IMR-90 (cell line): ENCODE results near the gene GRK5. TPM values are rescaled to one million over a fixed set of nuclear protein-coding genes. Genes with fewer than 3 reads are reported as not detected.

Experiments
- ATAC-seq: fragments of 200-7000 bp; cut with Tn5 transposase; 2 replicates; pipeline ENCODE4 v1.9.1; 2020; ENCODE audit warnings: low read depth, mild to moderate bottlenecking, moderate library complexity
- BruUV-seq: library from RNA; stranded (reverse); fragments of 400-500 nt; replicated peaks from 2 replicates; lab custom pipeline; 2021; lab: Mats Ljungman, UMichigan
- CTCF ChIA-PET: fragments of 300-600 bp; formaldehyde crosslinking; extraction: SDS; loops from one replicate; lab custom pipeline; 2021; ENCODE audit warnings: antibody characterized with exemption; lab: Yijun Ruan, JAX
- POLR2A ChIA-PET: fragments of 300-600 bp; sonication (Branson Sonifier 250); formaldehyde crosslinking; loops from one replicate; lab custom pipeline; 2022; ENCODE audit warnings: antibody characterized with exemption; ENCODE audit not compliant: unreplicated experiment; lab: Charles Lee
- DNase-seq: peaks from one replicate; pipeline ENCODE4 v3.0.0; 2013
- H2AFZ ChIP-seq: replicated peaks from 2 replicates; pipeline ENCODE3; 2013; ENCODE audit warnings: low read length, mild to moderate bottlenecking; ENCODE audit not compliant: poor library complexity
- H2AK5ac ChIP-seq: 2 replicates; pipeline ENCODE4 v1.6.1; 2013; ENCODE audit warnings: low read depth, low read length, inconsistent platforms
- H2AK9ac ChIP-seq: replicated peaks from 2 replicates; pipeline ENCODE3; 2013; ENCODE audit warnings: mild to moderate bottlenecking, low read depth, low read length, moderate library complexity; ENCODE audit not compliant: poor library complexity
- H2BK120ac ChIP-seq: 2 replicates; pipeline ENCODE4 v1.6.1; 2013; ENCODE audit warnings: low read depth, low read length, inconsistent platforms
- H2BK15ac ChIP-seq: 3 replicates; pipeline ENCODE4 v1.6.1; 2013; ENCODE audit warnings: low read depth, low read length, inconsistent platforms
- H2BK20ac ChIP-seq: 2 replicates; pipeline ENCODE4 v1.6.1; 2013; ENCODE audit warnings: low read depth, mild to moderate bottlenecking, inconsistent platforms, low read length, moderate library complexity
- H2BK5ac ChIP-seq: 2 replicates; pipeline ENCODE4 v1.6.1; 2013; ENCODE audit warnings: mild to moderate bottlenecking, low read depth, low read length, inconsistent platforms; ENCODE audit not compliant: poor library complexity, severe bottlenecking
- H3K14ac ChIP-seq: replicated peaks from 2 replicates; pipeline ENCODE4 v1.6.1; 2013; ENCODE audit warnings: low read depth, low read length, inconsistent platforms
- H3K18ac ChIP-seq: 2 replicates; pipeline ENCODE4 v1.6.1; 2013; ENCODE audit warnings: low read depth, low read length, control low read depth
- H3K23ac ChIP-seq: 2 replicates; pipeline ENCODE4 v1.6.1; 2013; ENCODE audit warnings: low read depth, low read length, inconsistent platforms
- H3K27ac ChIP-seq: 2 replicates; pipeline ENCODE4 v1.5.1; 2013; ENCODE audit warnings: mild to moderate bottlenecking, control low read depth, low read length; ENCODE audit not compliant: insufficient read depth
- H3K27me3 ChIP-seq: 2 replicates; pipeline ENCODE4 v1.6.1; 2013; ENCODE audit warnings: low read length; ENCODE audit not compliant: control insufficient read depth, insufficient read depth
- H3K36me3 ChIP-seq: 2 replicates; pipeline ENCODE4 v1.6.1; 2013; ENCODE audit warnings: low read length, mixed read lengths; ENCODE audit not compliant: control insufficient read depth, insufficient read depth
- H3K4ac ChIP-seq: 2 replicates; pipeline ENCODE4 v1.6.1; 2013; ENCODE audit warnings: low read depth, low read length, inconsistent platforms
- H3K4me1 ChIP-seq: 2 replicates; pipeline ENCODE4 v1.6.1; 2013; ENCODE audit warnings: low read length, mixed read lengths; ENCODE audit not compliant: control insufficient read depth, insufficient read depth
- H3K4me2 ChIP-seq: 2 replicates; pipeline ENCODE4 v1.6.1; 2013; ENCODE audit warnings: low read depth, mild to moderate bottlenecking, control low read depth, low read length, moderate library complexity
- H3K4me3 ChIP-seq: 2 replicates; pipeline ENCODE4 v1.5.1; 2013; ENCODE audit warnings: low read depth, mild to moderate bottlenecking, control low read depth, low read length, moderate library complexity; ENCODE audit not compliant: insufficient read depth
- H3K56ac ChIP-seq: 2 replicates; pipeline ENCODE4 v1.6.1; 2013; ENCODE audit warnings: low read length, inconsistent platforms; ENCODE audit not compliant: insufficient read depth; ENCODE audit errors: extremely low read depth
- H3K79me1 ChIP-seq, 2 experiments: 2 replicates each; pipeline ENCODE4 v1.6.1; 2013; ENCODE audit warnings: low read length in 2 of 2, inconsistent platforms in 1 of 2, low read depth in 1 of 2
- H3K9ac ChIP-seq: 2 replicates; pipeline ENCODE4 v1.6.1; 2013; ENCODE audit warnings: low read depth, low read length, control low read depth
- H3K9me1 ChIP-seq: 2 replicates; pipeline ENCODE4 v1.6.1; 2013; ENCODE audit warnings: low read length, inconsistent platforms; ENCODE audit not compliant: insufficient read depth
- H3K9me3 ChIP-seq: 2 replicates; pipeline ENCODE4 v1.6.1; 2013; ENCODE audit warnings: low read length; ENCODE audit not compliant: control insufficient read depth, insufficient read depth
- H4K20me1 ChIP-seq: 2 replicates; pipeline ENCODE4 v1.6.1; 2013; ENCODE audit warnings: low read length, inconsistent platforms; ENCODE audit not compliant: insufficient read depth
- H4K5ac ChIP-seq: 2 replicates; pipeline ENCODE4 v1.6.1; 2013; ENCODE audit warnings: mild to moderate bottlenecking, low read depth, low read length, control low read depth
- H4K8ac ChIP-seq, 2 experiments: 2 replicates each; pipeline ENCODE4 v1.6.1; 2013; ENCODE audit warnings: low read depth in 2 of 2, low read length in 2 of 2, control low read depth in 1 of 2, inconsistent platforms in 1 of 2
- H4K91ac ChIP-seq: 2 replicates; pipeline ENCODE4 v1.6.1; 2013; ENCODE audit warnings: low read depth, low read length, inconsistent platforms; ENCODE audit not compliant: insufficient read depth
- BHLHE40 ChIP-seq: fragments of 150-350 bp; IDR thresholded peaks from 2 replicates; pipeline ENCODE4 v1.6.1; 2016; ENCODE audit warnings: mild to moderate bottlenecking, low read depth, low read length
- CEBPB ChIP-seq: IDR thresholded peaks from 2 replicates; pipeline ENCODE4 v1.6.1; 2012; ENCODE audit warnings: low read depth, low read length, improper control_type of control experiment
- CHD1 ChIP-seq: IDR thresholded peaks from 2 replicates; pipeline ENCODE4 v1.6.1; 2012; ENCODE audit warnings: low read depth, low read length, improper control_type of control experiment
- CTCF ChIP-seq: conservative IDR thresholded peaks from 2 replicates; pipeline ENCODE4 v1.5.1; 2012; ENCODE audit warnings: mild to moderate bottlenecking, low read depth, low read length, improper control_type of control experiment
- FOS ChIP-seq: fragments of 150-350 bp; IDR thresholded peaks from 2 replicates; pipeline ENCODE4 v1.6.1; 2016; ENCODE audit warnings: low read depth, low read length
- MAFK ChIP-seq: IDR thresholded peaks from 2 replicates; pipeline ENCODE4 v1.6.1; 2012; ENCODE audit warnings: low read depth, low read length, improper control_type of control experiment
- MAZ ChIP-seq: IDR thresholded peaks from 2 replicates; pipeline ENCODE4 v1.6.1; 2012; ENCODE audit warnings: low read depth, mild to moderate bottlenecking, low read length, improper control_type of control experiment, moderate library complexity, borderline replicate concordance
- MXI1 ChIP-seq: IDR thresholded peaks from 2 replicates; pipeline ENCODE4 v1.6.1; 2012; ENCODE audit warnings: low read depth, mild to moderate bottlenecking, low read length, moderate library complexity, borderline replicate concordance
- POLR2A ChIP-seq: IDR thresholded peaks from 2 replicates; pipeline ENCODE4 v1.6.1; 2012; ENCODE audit warnings: mild to moderate bottlenecking, low read depth, low read length
- RAD21 ChIP-seq: IDR thresholded peaks from 2 replicates; pipeline ENCODE4 v1.6.1; 2012; ENCODE audit warnings: low read length, improper control_type of control experiment
- RCOR1 ChIP-seq: IDR thresholded peaks from 2 replicates; pipeline ENCODE4 v1.6.1; 2012; ENCODE audit warnings: mild to moderate bottlenecking, low read length, improper control_type of control experiment; ENCODE audit not compliant: insufficient replicate concordance
- RFX5 ChIP-seq: IDR thresholded peaks from 2 replicates; pipeline ENCODE4 v1.8.0; 2012; ENCODE audit warnings: low read depth, mild to moderate bottlenecking, low read length, moderate library complexity
- SMC3 ChIP-seq: fragments of 150-350 bp; IDR thresholded peaks from 2 replicates; pipeline ENCODE4 v1.6.1; 2016; ENCODE audit warnings: low read depth, mild to moderate bottlenecking, antibody characterized with exemption, low read length, moderate library complexity
- USF2 ChIP-seq: fragments of 150-350 bp; IDR thresholded peaks from 2 replicates; pipeline ENCODE4 v1.6.1; 2017; ENCODE audit warnings: mild to moderate bottlenecking, antibody characterized with exemption, low read length, low read depth
- WGBS, 2 experiments: methylation state at CpG; one replicate each; pipeline versions ENCODE4 v1.1.5 to v1.1.7; 2013; ENCODE audit warnings: missing lambda C conversion rate in 2 of 2; ENCODE audit not compliant: insufficient read length in 1 of 2; ENCODE audit errors: extremely low coverage in 2 of 2; 5-methylcytosine and 5-hydroxymethylcytosine counted together
- dilution Hi-C: fragments of 300-500 bp; cut with HindIII; formaldehyde crosslinking; loops from one replicate; pipeline ENCODE4 v1.14.3; 2018; ENCODE audit warnings: low sequenced_read_pairs; ENCODE audit not compliant: unreplicated experiment
- in situ Hi-C: fragments of 300-500 bp; cut with MboI; formaldehyde crosslinking; loops from 3 replicates; pipeline ENCODE4 v1.14.3; 2019; ENCODE audit warnings: low sequenced_read_pairs, inconsistent platforms, mixed read lengths
- intact Hi-C: fragments of 100-400 bp; cut with micrococcal nuclease; formaldehyde crosslinking; loops from 2 replicates; pipeline ENCODE4 v1.10.0; 2022
- polyA plus RNA-seq, 3 experiments: library from polyadenylated mRNA; depleted of rRNA; stranded (reverse); fragments of >200 nt; gene quantifications; 2 replicates each; pipeline ENCODE4 v1.2.3, GENCODE V29; 2012; ENCODE audit warnings: low replicate concordance in 1 of 3
- total RNA-seq: library from RNA; depleted of rRNA; stranded (reverse); fragments of >200 nt; gene quantifications from 2 replicates; pipeline ENCODE4 v1.2.3, GENCODE V29; 2012

GRK5 gene
- total and polyA plus RNA-seq, 2 of the 4 experiments (the other 2 are of a cell fraction) = 12.9 to 16.3 TPM

DNA sequence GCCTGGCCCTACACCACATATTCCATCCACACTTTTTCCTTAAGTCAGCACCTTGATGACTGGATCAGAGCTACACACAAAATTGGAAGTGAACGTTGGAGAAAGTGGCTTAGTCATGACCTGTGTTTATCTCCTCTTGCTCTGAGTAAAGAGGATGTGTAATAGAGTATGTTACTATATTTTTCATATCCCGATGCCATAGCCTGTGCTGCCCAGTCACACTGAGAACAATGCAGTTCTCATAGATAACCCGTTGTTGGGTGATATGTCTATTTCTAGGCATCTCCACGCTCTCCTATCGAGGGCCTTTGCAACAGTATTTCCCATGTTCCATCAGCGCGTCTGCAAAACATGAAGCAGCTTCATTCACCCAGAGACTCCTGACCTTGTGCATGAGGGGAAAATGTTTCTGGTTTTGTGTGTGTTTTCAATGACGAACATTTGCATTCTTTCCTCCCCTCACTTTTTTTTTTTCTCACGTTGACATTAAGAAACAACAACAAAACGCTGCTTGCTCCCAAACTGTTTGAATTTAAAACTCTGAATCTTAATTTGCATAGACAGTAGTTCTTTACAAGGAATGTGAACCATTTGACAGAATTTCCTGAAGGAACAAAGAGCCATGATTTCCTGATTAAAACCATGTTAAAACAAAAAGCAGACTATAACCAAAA, 43.4 kb downstream of the GRK5 start (continued):
- peak; percentile 85 for TF ChIP-seq FOS
- peak; percentile 63 for TF ChIP-seq CEBPB

GRCh38 chr10:119251315-119251708, 43.9 kb downstream of the GRK5 start:
- Histone ChIP-seq H3K18ac (peak overlapping the region; percentile 86), H3K27ac (peak overlapping the region; percentile 87), H3K4me2 (peak overlapping the region; percentile 52), H3K9ac (peak overlapping the region; percentile 60), H3K23ac (peak overlapping the region; percentile 26), H3K4me3 (no peak overlapping the region), H4K8ac (peak overlapping the region; percentile 25 to 62), H2BK120ac (peak overlapping the region; percentile 72), H3K56ac (0 out of 2 replicates have a peak overlapping the region, but pooled peaks have one; percentile 47), H2BK15ac (0 out of 3 replicates have a peak overlapping the region, but pooled peaks have one; percentile 6), H4K91ac (peak overlapping the region; percentile 48), H2BK5ac (peak overlapping the region; percentile 64), H3K9me3 (no peaks in the 10 kb centered on the region), H4K5ac (peak overlapping the region; percentile 61; the same call in 1 of the 2 replicates), H3K9me1 (peaks cover 40% of the 10 kb centered on the region), H3K4me1 (peaks cover 54% of the 10 kb centered on the region), H4K20me1 (peaks cover 68% of the 10 kb centered on the region), H3K36me3 (peaks cover 11% of the 10 kb centered on the region), H2AK5ac (0 out of 2 replicates have a peak overlapping the region, but pooled peaks have one; percentile 30), H3K4ac (peak overlapping the region; percentile 93), H2AFZ (no peak overlapping the region), H3K27me3 (no peaks in the 10 kb centered on the region), H3K79me1 (peaks cover 34 to 78% of the 10 kb centered on the region in 2 experiments), H2BK20ac (peak overlapping the region; percentile 50), H3K14ac (peak overlapping the region; percentile 74; the same call in 1 of the 2 replicates), H2AK9ac (no peak overlapping the region)
- CTCF ChIA-PET = no interaction called here
- peak; percentile 85 for DNase-seq
- no TSS peak for BruUV-seq
- intact Hi-C loops = no loop called here
- WGBS, 2 experiments = 88% methylated on average over 1 of the region's 7 CpGs; no CpG with 5 or more reads in 1 of the 2 experiments
- in situ Hi-C loops = no loop called here
- dilution Hi-C loops = no loop called here
- peak; percentile 10 for ATAC-seq
- POLR2A ChIA-PET = interaction anchor here (0.6 kb wide), 1 partner anchor 40 kb away, joined by 3 read pairs; no protein-coding TSS in a partner anchor
- TF ChIP-seq RAD21 (no peak), USF2 (no peak), SMC3 (no peak), CTCF (no peak), CHD1 (no peak), FOS (0 out of 2 replicates have a peak, but pooled peaks have one; percentile 22), POLR2A (no peak; the same call in 1 of the 2 replicates), BHLHE40 (no peak), RCOR1 (no peak), RFX5 (no peak), MAFK (no peak; the same call in 1 of the 2 replicates), MAZ (no peak), CEBPB (peak; percentile 60), MXI1 (no peak)
